SU-DHL-6 (cell line): ENCODE results near the gene PDLIM7.

ENCODE experiments used
- H2AFZ ChIP-seq: fragments of 200-600 bp; sonication (generic); 2 replicates; pipeline ENCODE4 v1.6.1; 2014; ENCODE audit warnings: low read depth, mild to moderate bottlenecking, moderate library complexity, mixed read lengths, antibody characterized with exemption, low read length; ENCODE audit not compliant: severe bottlenecking
- H3F3A ChIP-seq: fragments of 200-600 bp; shearing (Covaris generic); 2 replicates; pipeline ENCODE4 v1.6.0; 2016; ENCODE audit warnings: antibody characterized with exemption, mild to moderate bottlenecking; ENCODE audit not compliant: insufficient read depth
- H3K27ac ChIP-seq: fragments of 200-600 bp; sonication (generic); 2 replicates; pipeline ENCODE4 v1.5.1; 2016; ENCODE audit warnings: low read depth, mild to moderate bottlenecking, low read length, moderate library complexity, mixed read lengths
- H3K27me3 ChIP-seq: fragments of 200-600 bp; sonication (generic), shearing (Covaris generic); 2 replicates; pipeline ENCODE4 v1.6.0; 2014; ENCODE audit warnings: mild to moderate bottlenecking, low read length
- H3K36me3 ChIP-seq: fragments of 200-600 bp; sonication (generic); 2 replicates; pipeline ENCODE4 v1.6.1; 2014; ENCODE audit warnings: mild to moderate bottlenecking, low read length, mixed read lengths
- H3K4me2 ChIP-seq: fragments of 300-600, 200-600 bp; shearing (Covaris generic), sonication (generic); 2 replicates; pipeline ENCODE4 v1.6.0; 2014; ENCODE audit warnings: low read length, low read depth, mild to moderate bottlenecking; ENCODE audit not compliant: poor library complexity, severe bottlenecking
- H3K4me3 ChIP-seq: fragments of 200-600 bp; sonication (generic); 2 replicates; pipeline ENCODE4 v1.5.1; 2014; ENCODE audit warnings: antibody characterized with exemption, low read length, mild to moderate bottlenecking, mixed read lengths; ENCODE audit not compliant: insufficient read depth, poor library complexity, severe bottlenecking
- H3K79me2 ChIP-seq: fragments of 200-600 bp; sonication (generic); 2 replicates; pipeline ENCODE4 v1.6.1; 2014; ENCODE audit warnings: mild to moderate bottlenecking, low read length, moderate library complexity; ENCODE audit not compliant: insufficient read depth
- H3K9ac ChIP-seq: fragments of 200-600 bp; sonication (generic); 2 replicates; pipeline ENCODE4 v1.7.0; 2014; ENCODE audit warnings: mild to moderate bottlenecking, low read length
- H3K9me2 ChIP-seq: fragments of 200-600 bp; sonication (generic); replicated peaks from 2 replicates; pipeline ENCODE4 v1.6.1; 2014; ENCODE audit warnings: low read length; ENCODE audit not compliant: insufficient read depth
- H3K9me3 ChIP-seq: fragments of 200-600 bp; sonication (generic); 2 replicates; pipeline ENCODE4 v1.6.1; 2014; ENCODE audit warnings: low read length, mixed read lengths; ENCODE audit not compliant: insufficient read depth
- H4K20me1 ChIP-seq: fragments of 200-600 bp; sonication (generic); 2 replicates; pipeline ENCODE4 v1.6.1; 2014; ENCODE audit warnings: low read depth, mild to moderate bottlenecking, antibody characterized with exemption, low read length, moderate library complexity, mixed read lengths
- CTCF ChIP-seq: fragments of 200-600 bp; sonication (generic); IDR thresholded peaks from one replicate; pipeline ENCODE4 v1.5.1; 2017; ENCODE audit warnings: antibody characterized with exemption, mild to moderate bottlenecking, low read length, moderate library complexity; ENCODE audit not compliant: insufficient read depth, poor library complexity, severe bottlenecking
- EZH2phosphoT487 ChIP-seq: fragments of 200-600 bp; sonication (generic), shearing (Covaris generic); conservative IDR thresholded peaks from 2 replicates; pipeline ENCODE4 v1.6.1; 2018; ENCODE audit warnings: mild to moderate bottlenecking, antibody characterized with exemption, low read length, moderate library complexity, mixed read lengths

The PDLIM7 gene

GRCh38 chr5:177502886-177503285 is 5.5 kb upstream of the PDLIM7 start:
- H3K4me2 ChIP-seq, result no peak overlapping the region
- TF ChIP-seq CTCF, result no peak
- TF ChIP-seq EZH2phosphoT487, result no peak
- no peaks in the 10 kb centered on the region for H4K20me1 ChIP-seq
- no peaks in the 10 kb centered on the region for H3K9me2 ChIP-seq
- H2AFZ ChIP-seq, result no peak overlapping the region
- peaks cover 25% of the 10 kb centered on the region for H3F3A ChIP-seq
- H3K79me2 ChIP-seq, result peaks cover 6% of the 10 kb centered on the region; the same call in 1 of the 2 replicates
- H3K27ac ChIP-seq, result peak overlapping the region; percentile 81
- no peaks in the 10 kb centered on the region for H3K27me3 ChIP-seq
- H3K9me3 ChIP-seq, result no peaks in the 10 kb centered on the region
- H3K9ac ChIP-seq, result peak overlapping the region; percentile 29; the same call in 1 of the 2 replicates
- no peak overlapping the region for H3K4me3 ChIP-seq
- peaks cover 5% of the 10 kb centered on the region for H3K36me3 ChIP-seq

GRCh38 chr5:177501874-177502678 is 4.7 kb upstream of the PDLIM7 start:
- no peak overlapping the region for H3K4me3 ChIP-seq
- no peaks in the 10 kb centered on the region; the same call in 1 of the 2 replicates for H3K79me2 ChIP-seq
- TF ChIP-seq CTCF (no peak), EZH2phosphoT487 (no peak)
- H4K20me1 ChIP-seq, result no peaks in the 10 kb centered on the region
- peaks cover 17% of the 10 kb centered on the region for H3F3A ChIP-seq
- H3K9me2 ChIP-seq, result no peaks in the 10 kb centered on the region
- no peaks in the 10 kb centered on the region for H3K27me3 ChIP-seq
- peak overlapping the region; percentile 81 for H3K27ac ChIP-seq
- H3K9ac ChIP-seq, result peak overlapping the region; percentile 29; the same call in 1 of the 2 replicates
- peak overlapping the region; percentile 27 for H3K4me2 ChIP-seq
- H2AFZ ChIP-seq, result no peak overlapping the region
- no peaks in the 10 kb centered on the region for H3K9me3 ChIP-seq
- H3K36me3 ChIP-seq, result peaks cover under 1% of the 10 kb centered on the region; the same call in 1 of the 2 replicates

- Histone ChIP-seq H3K4me2 (no peak overlapping the region), H3F3A (peaks cover 14% of the 10 kb centered on the region), H3K9me3 (no peaks in the 10 kb centered on the region), H3K9me2 (no peaks in the 10 kb centered on the region), H3K27ac (peak overlapping the region; percentile 81; the same call in 1 of the 2 replicates), H3K79me2 (no peaks in the 10 kb centered on the region), H3K36me3 (no peaks in the 10 kb centered on the region), H3K27me3 (no peaks in the 10 kb centered on the region), H3K9ac (peak overlapping the region; percentile 29; the same call in 1 of the 2 replicates), H4K20me1 (no peaks in the 10 kb centered on the region), H3K4me3 (no peak overlapping the region), H2AFZ (no peak overlapping the region)
- TF ChIP-seq CTCF (peak; percentile 95), EZH2phosphoT487 (no peak)
Observed at GRCh38 chr5:177500685-177501522, 3.5 kb upstream of the PDLIM7 start.
